HG03095 (cell line): ENCODE measurements around the gene NOTO.

Source experiments
- ATAC-seq: cut with Tn5 transposase; IDR thresholded peaks from one replicate; pipeline ENCODE4 v1.9.1; 2021; ENCODE audit warnings: moderate library complexity; ENCODE audit not compliant: unreplicated experiment

NOTO gene

GRCh38 chr2:73233932-73234832 lies 31.8 kb downstream of the NOTO start, which contains the start of gene CCT7:
Gene CCT7, plus strand, starts transcription at chr2:73234308. Its CDS starts 71 bp downstream, at chr2:73234379.
- peak; percentile 54 for ATAC-seq

GRCh38 chr2:73235315-73236028 lies 33.1 kb downstream of the NOTO start:
- no peak for ATAC-seq

- ATAC-seq: no peak
Observed at GRCh38 chr2:73237168-73237567, 34.8 kb downstream of the NOTO start.

GRCh38 chr2:73238149-73238548 lies 35.8 kb downstream of the NOTO start:
- ATAC-seq: no peak

- no peak for ATAC-seq
Observed at GRCh38 chr2:73238976-73239375, 36.6 kb downstream of the NOTO start.

GRCh38 chr2:73239776-73240175 lies 37.4 kb downstream of the NOTO start:
- ATAC-seq: no peak

GRCh38 chr2:73243884-73244570 lies 41.7 kb downstream of the NOTO start:
- no peak for ATAC-seq

GRCh38 chr2:73244580-73244979 lies 42.2 kb downstream of the NOTO start:
- no peak for ATAC-seq

GRCh38 chr2:73246850-73247249 lies 44.5 kb downstream of the NOTO start:
- no peak for ATAC-seq

GRCh38 chr2:73249636-73250035 lies 47.3 kb downstream of the NOTO start:
- no peak for ATAC-seq

GRCh38 chr2:73250872-73251846 lies 48.8 kb downstream of the NOTO start:
- no peak for ATAC-seq

GRCh38 chr2:73252238-73253027 lies 50.1 kb downstream of the NOTO start:
- ATAC-seq: no peak

- ATAC-seq: no peak
Observed at GRCh38 chr2:73253400-73253799, 51.0 kb downstream of the NOTO start.

- ATAC-seq: no peak
Observed at GRCh38 chr2:73253901-73254300, 51.5 kb downstream of the NOTO start.

GRCh38 chr2:73254343-73255006 lies 52.1 kb downstream of the NOTO start:
- no peak for ATAC-seq

GRCh38 chr2:73255007-73255644 lies 52.8 kb downstream of the NOTO start:
- ATAC-seq: no peak

- no peak for ATAC-seq
Observed at GRCh38 chr2:73255907-73256617, 53.7 kb downstream of the NOTO start.

- no peak for ATAC-seq
Observed at GRCh38 chr2:73256618-73256922, 54.2 kb downstream of the NOTO start.
